OCI-LY1 (cell line): Measurements from ENCODE around the gene EXT2.

ENCODE experiments used
- H2AFZ ChIP-seq: fragments of 200-600 bp; sonication (generic), shearing (Covaris generic); 2 replicates; pipeline ENCODE4 v1.6.0; 2014; ENCODE audit warnings: antibody characterized with exemption, mild to moderate bottlenecking, low read length
- H3F3A ChIP-seq: fragments of 200-600 bp; sonication (generic), shearing (Covaris generic); 2 replicates; pipeline ENCODE4 v1.6.0; 2014; ENCODE audit warnings: mild to moderate bottlenecking, antibody characterized with exemption, low read length, moderate library complexity; ENCODE audit not compliant: insufficient read depth
- H3K27ac ChIP-seq: fragments of 200-600 bp; sonication (generic); 2 replicates; pipeline ENCODE4 v1.5.1; 2014; ENCODE audit warnings: low read length, mixed run types, mild to moderate bottlenecking, low read depth; ENCODE audit not compliant: poor library complexity, severe bottlenecking
- H3K27me3 ChIP-seq: fragments of 200-600 bp; sonication (generic); 2 replicates; pipeline ENCODE4 v1.6.0; 2014; ENCODE audit warnings: antibody characterized with exemption, mild to moderate bottlenecking, low read length, moderate library complexity; ENCODE audit not compliant: insufficient read depth
- H3K36me3 ChIP-seq: fragments of 200-600 bp; sonication (generic); 2 replicates; pipeline ENCODE4 v1.6.1; 2014; ENCODE audit warnings: mild to moderate bottlenecking, antibody characterized with exemption, low read length, moderate library complexity, mixed read lengths; ENCODE audit not compliant: insufficient read depth
- H3K4me1 ChIP-seq: fragments of 200-600 bp; sonication (generic); 2 replicates; pipeline ENCODE4 v1.5.1; 2014; ENCODE audit warnings: mild to moderate bottlenecking, low read length, moderate library complexity; ENCODE audit not compliant: insufficient read depth, severe bottlenecking
- H3K4me2 ChIP-seq: fragments of 200-600 bp; sonication (generic), shearing (Covaris generic); 2 replicates; pipeline ENCODE4 v1.6.1; 2014; ENCODE audit warnings: low read length
- H3K4me3 ChIP-seq: fragments of 200-600 bp; sonication (generic); 2 replicates; pipeline ENCODE4 v1.5.1; 2014; ENCODE audit warnings: low read length, low read depth, mild to moderate bottlenecking, mixed read lengths; ENCODE audit not compliant: poor library complexity, severe bottlenecking
- H3K79me2 ChIP-seq: fragments of 200-600 bp; shearing (Covaris generic); 2 replicates; pipeline ENCODE4 v1.6.1; 2016; ENCODE audit warnings: mixed run types, low read length, mixed read lengths; ENCODE audit not compliant: insufficient read depth
- H3K9ac ChIP-seq: fragments of 200-600 bp; sonication (generic), shearing (Covaris generic); 2 replicates; pipeline ENCODE4 v1.6.1; 2014; ENCODE audit warnings: mild to moderate bottlenecking, low read length, mixed read lengths
- H3K9me2 ChIP-seq: fragments of 200-600 bp; sonication (generic), shearing (Covaris generic); 2 replicates; pipeline ENCODE4 v1.6.1; 2014; ENCODE audit warnings: low read depth, mild to moderate bottlenecking, low read length, mixed read lengths
- H3K9me3 ChIP-seq: fragments of 200-600 bp; shearing (Covaris generic); 2 replicates; pipeline ENCODE4 v1.6.1; 2014; ENCODE audit warnings: low read length, mixed read lengths
- H4K20me1 ChIP-seq: fragments of 200-600 bp; sonication (generic), shearing (Covaris generic); 2 replicates; pipeline ENCODE4 v1.6.0; 2016; ENCODE audit warnings: mild to moderate bottlenecking, low read length; ENCODE audit not compliant: insufficient read depth
- CTCF ChIP-seq: fragments of 200-600 bp; sonication (generic), shearing (Covaris generic); IDR thresholded peaks from 2 replicates; pipeline ENCODE4 v1.5.1; 2017; ENCODE audit warnings: mild to moderate bottlenecking, antibody characterized with exemption, low read length, moderate library complexity, mixed read lengths
- EZH2 ChIP-seq: fragments of 200-600 bp; sonication (generic), shearing (Covaris generic); IDR thresholded peaks from 2 replicates; pipeline ENCODE4 v1.8.0; 2017; ENCODE audit warnings: borderline replicate concordance, mixed run types, mild to moderate bottlenecking, antibody characterized with exemption, low read length, moderate library complexity, mixed read lengths

Gene EXT2

GRCh38 chr11:44068180-44068579 is 27.3 kb upstream of the EXT2 start:
- Histone ChIP-seq H3F3A (no peaks in the 10 kb centered on the region), H3K4me2 (no peak overlapping the region), H3K27me3 (no peaks in the 10 kb centered on the region), H3K79me2 (no peaks in the 10 kb centered on the region), H4K20me1 (no peaks in the 10 kb centered on the region), H2AFZ (no peak overlapping the region), H3K9me2 (no peaks in the 10 kb centered on the region), H3K4me3 (no peak overlapping the region), H3K36me3 (no peaks in the 10 kb centered on the region), H3K27ac (no peak overlapping the region), H3K9me3 (no peaks in the 10 kb centered on the region), H3K9ac (no peak overlapping the region), H3K4me1 (peaks cover 20% of the 10 kb centered on the region)
- TF ChIP-seq CTCF = no peak
- no peak for TF ChIP-seq EZH2

- TF ChIP-seq CTCF (no peak), EZH2 (no peak)
- Histone ChIP-seq H3K9me2 (no peaks in the 10 kb centered on the region), H3K27ac (no peak overlapping the region), H3K79me2 (no peaks in the 10 kb centered on the region), H3K4me2 (no peak overlapping the region), H3K27me3 (no peaks in the 10 kb centered on the region), H3K9ac (no peak overlapping the region), H3F3A (no peaks in the 10 kb centered on the region), H2AFZ (no peak overlapping the region), H3K4me1 (peaks cover 12% of the 10 kb centered on the region), H3K36me3 (no peaks in the 10 kb centered on the region), H3K4me3 (no peak overlapping the region), H4K20me1 (no peaks in the 10 kb centered on the region), H3K9me3 (no peaks in the 10 kb centered on the region)
Observed at GRCh38 chr11:44071157-44071556, 24.3 kb upstream of the EXT2 start.

GRCh38 chr11:44072757-44073658 is 22.5 kb upstream of the EXT2 start:
- TF ChIP-seq CTCF = no peak
- TF ChIP-seq EZH2 = no peak
- no peaks in the 10 kb centered on the region for H3K27me3 ChIP-seq
- H2AFZ ChIP-seq = no peak overlapping the region
- no peaks in the 10 kb centered on the region for H4K20me1 ChIP-seq
- no peaks in the 10 kb centered on the region for H3F3A ChIP-seq
- no peaks in the 10 kb centered on the region for H3K36me3 ChIP-seq
- H3K4me2 ChIP-seq = no peak overlapping the region
- H3K79me2 ChIP-seq = no peaks in the 10 kb centered on the region
- H3K9me2 ChIP-seq = no peaks in the 10 kb centered on the region
- H3K4me3 ChIP-seq = no peak overlapping the region
- H3K27ac ChIP-seq = no peak overlapping the region
- H3K9me3 ChIP-seq = no peaks in the 10 kb centered on the region
- no peak overlapping the region for H3K9ac ChIP-seq
- no peaks in the 10 kb centered on the region for H3K4me1 ChIP-seq
